GM18858 (cell line): ENCODE measurements around the gene ZNF765.
"Not testable (repeated sequence)": the region's sequence is repeated elsewhere in the genome, so short reads cannot be mapped to it uniquely, and the experiment has no call there.

Source experiments
- ATAC-seq: cut with Tn5 transposase; IDR thresholded peaks from one replicate; pipeline ENCODE4 v1.9.1; 2021; ENCODE audit not compliant: unreplicated experiment

ZNF765 gene

GRCh38 chr19:53394974-53395839, at the start of gene ZNF765:
Gene ZNF765, plus strand, starts transcription at chr19:53395149. Its CDS starts 2,867 bp downstream, at chr19:53398016.
- ATAC-seq = peak; percentile 58

GRCh38 chr19:53355739-53356138, 39.2 kb upstream of the ZNF765 start:
- ATAC-seq = no peak

- no peak for ATAC-seq
Measured at GRCh38 chr19:53357821-53358581, 36.9 kb upstream of the ZNF765 start.

- ATAC-seq = not testable (repeated sequence)
Measured at GRCh38 chr19:53360056-53360455, 34.9 kb upstream of the ZNF765 start.

- ATAC-seq = peak; percentile 71
Measured at GRCh38 chr19:53365134-53365898, 29.6 kb upstream of the ZNF765 start, which contains the start of gene ZNF525. Gene ZNF525, plus strand, starts transcription at chr19:53365705. Its CDS starts 6,577 bp downstream, at chr19:53372282.

- ATAC-seq = peak; percentile 29
Measured at GRCh38 chr19:53365899-53366493, 29.0 kb upstream of the ZNF765 start.

GRCh38 chr19:53372196-53372595, 22.8 kb upstream of the ZNF765 start:
- ATAC-seq = no peak

- ATAC-seq = no peak
Measured at GRCh38 chr19:53374288-53374687, 20.7 kb upstream of the ZNF765 start.

- no peak for ATAC-seq
Measured at GRCh38 chr19:53374743-53375142, 20.2 kb upstream of the ZNF765 start.

- ATAC-seq = no peak
Measured at GRCh38 chr19:53381376-53381775, 13.6 kb upstream of the ZNF765 start.

- no peak for ATAC-seq
Measured at GRCh38 chr19:53388168-53388567, 6.8 kb upstream of the ZNF765 start.

GRCh38 chr19:53388904-53389303, 6.0 kb upstream of the ZNF765 start:
- no peak for ATAC-seq

- no peak for ATAC-seq
Measured at GRCh38 chr19:53389571-53389970, 5.4 kb upstream of the ZNF765 start.

GRCh38 chr19:53389978-53390377, 5.0 kb upstream of the ZNF765 start:
- ATAC-seq = no peak

GRCh38 chr19:53394522-53394973, 401 bp upstream of the ZNF765 start:
- ATAC-seq = no peak

- ATAC-seq = not testable (repeated sequence)
Measured at GRCh38 chr19:53395840-53396524, 1.0 kb downstream of the ZNF765 start.

GRCh38 chr19:53396525-53396868, 1.5 kb downstream of the ZNF765 start:
- ATAC-seq = no peak

- not testable (repeated sequence) for ATAC-seq
Measured at GRCh38 chr19:53397918-53398317, 3.0 kb downstream of the ZNF765 start.

- no peak for ATAC-seq
Measured at GRCh38 chr19:53409505-53410204, 14.7 kb downstream of the ZNF765 start.
